Astrocyte of the hippocampus (primary cell): ENCODE results near the gene CRB1.

ENCODE experiments used
- DNase-seq: peaks from one replicate; pipeline ENCODE4 v3.0.0; 2011; ENCODE audit warnings: low read depth, low spot score

CRB1 gene

DNA sequence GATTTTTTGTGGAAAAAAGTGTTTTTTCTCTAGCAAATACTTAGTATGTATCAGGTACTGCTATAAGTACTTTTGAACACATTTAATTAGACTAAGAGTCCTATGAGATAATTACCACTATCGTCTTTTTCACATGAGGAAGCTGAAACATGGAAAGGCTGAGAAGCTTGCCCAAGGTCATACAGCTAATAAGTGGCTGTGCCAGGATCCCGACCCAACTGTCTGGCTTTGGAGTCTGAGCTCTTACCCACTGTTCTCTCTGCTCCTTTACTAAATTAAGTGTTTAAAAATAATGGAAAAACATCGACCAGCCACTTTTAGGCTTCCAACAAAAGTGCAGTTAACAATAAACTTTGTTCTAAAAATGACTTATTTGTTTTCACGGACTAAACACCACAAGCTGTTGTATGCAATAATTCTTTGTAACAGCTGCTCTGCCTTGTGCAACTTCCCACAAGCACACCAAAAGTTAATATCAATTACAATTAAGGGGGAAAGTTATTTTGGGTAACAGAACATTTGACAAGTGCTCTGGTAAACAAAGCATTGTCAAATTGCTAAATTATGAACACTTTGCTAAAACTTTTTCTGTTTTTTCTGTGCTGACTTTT lies 75.7 kb downstream of the CRB1 start:
- DNase-seq, result no peak

DNA sequence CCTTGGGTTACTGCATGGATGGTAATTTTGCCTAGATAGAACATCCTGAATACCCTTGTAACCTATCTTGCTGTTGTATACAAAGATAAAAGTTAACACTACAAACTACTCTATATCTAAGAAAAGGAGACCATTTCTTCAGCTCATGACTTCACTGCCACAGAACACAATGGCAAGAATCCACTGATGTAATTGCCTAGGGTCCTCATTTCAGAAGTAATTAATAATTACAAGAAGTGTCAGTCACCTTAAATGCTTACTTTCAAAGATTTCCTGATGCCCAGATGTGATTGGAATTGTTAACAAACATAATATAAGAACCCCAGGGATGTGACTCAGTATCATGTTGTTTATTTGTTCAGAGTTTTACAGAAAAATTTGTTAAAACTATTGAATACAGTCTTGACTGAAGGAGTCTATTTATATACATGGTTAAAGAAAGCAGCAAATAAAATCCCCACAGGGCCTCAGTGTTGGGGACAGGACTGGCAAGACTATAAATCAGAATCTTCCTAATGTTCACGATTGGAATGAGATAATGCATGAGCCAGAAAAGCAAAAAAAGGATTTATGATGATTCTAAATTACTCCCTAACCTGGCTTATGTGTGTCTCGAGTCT lies 83.9 kb downstream of the CRB1 start:
- no peak for DNase-seq

DNA sequence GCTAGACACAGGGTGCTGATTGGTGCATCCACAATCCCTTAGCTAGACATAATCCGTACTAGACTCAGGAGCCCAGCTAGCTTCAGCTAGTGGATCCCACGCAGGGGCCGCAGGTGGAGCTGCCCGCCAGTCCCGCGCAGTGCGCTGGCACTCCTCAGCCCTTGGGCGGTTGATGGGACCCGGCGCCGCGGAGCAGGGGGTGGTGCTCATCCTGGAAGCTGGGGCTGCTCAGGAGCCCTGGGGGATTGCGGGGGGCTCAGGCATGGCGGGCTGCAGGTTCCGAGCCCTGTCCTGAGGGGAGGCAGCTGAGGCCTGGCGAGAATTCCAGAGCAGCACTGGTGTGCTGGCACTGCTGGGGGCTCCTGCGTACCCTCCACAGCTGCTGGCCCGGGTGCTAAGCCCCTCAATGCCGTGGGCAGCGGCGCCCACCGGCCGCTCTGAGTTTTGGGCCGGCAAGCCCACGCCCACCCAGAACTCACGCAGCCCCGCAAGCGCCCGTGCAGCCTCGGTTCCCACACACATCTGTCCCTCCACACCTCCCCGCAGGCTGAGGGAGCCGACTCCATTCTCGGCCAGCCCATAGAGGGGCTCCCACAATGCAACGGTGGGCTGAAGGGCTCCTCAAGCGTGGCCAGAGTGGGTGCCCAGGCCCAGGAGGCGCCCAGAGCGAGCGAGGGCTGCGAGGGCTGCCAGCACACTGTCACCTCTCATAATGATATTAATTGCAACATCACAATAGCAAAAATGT lies 87.4 kb downstream of the CRB1 start:
- DNase-seq, result no peak

DNA sequence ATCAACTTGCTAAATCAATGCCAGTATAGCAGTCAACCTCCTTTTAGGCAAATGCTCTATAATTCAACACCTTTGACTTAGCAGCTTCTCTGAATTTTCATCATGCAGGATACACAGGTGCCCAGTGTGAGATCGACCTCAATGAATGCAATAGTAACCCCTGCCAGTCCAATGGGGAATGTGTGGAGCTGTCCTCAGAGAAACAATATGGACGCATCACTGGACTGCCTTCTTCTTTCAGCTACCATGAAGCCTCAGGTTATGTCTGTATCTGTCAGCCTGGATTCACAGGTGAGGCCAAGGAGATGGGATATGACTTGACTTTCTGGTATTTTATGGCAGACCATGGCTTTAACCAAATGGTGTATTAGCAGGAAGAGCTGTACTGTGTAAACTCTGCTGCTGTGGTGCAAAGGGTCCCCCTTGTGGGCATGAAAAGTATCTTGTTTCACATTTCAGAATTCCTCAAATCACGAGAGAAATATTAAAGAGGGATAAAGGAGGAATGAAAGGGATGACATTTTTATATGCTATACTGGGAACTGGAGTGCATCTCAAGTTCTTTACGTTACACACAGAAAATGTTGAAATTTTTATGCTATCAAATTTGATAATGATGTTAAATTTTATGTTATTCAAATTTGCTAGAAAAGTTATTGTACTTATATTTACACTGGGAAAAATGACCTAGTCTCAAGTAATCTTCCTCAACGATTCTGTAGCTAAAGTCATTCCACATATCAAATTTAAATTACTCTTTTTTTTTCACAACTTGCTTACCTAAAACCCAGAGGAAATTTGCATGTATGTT lies 88.9 kb downstream of the CRB1 start:
- peak; percentile 59 for DNase-seq

DNA sequence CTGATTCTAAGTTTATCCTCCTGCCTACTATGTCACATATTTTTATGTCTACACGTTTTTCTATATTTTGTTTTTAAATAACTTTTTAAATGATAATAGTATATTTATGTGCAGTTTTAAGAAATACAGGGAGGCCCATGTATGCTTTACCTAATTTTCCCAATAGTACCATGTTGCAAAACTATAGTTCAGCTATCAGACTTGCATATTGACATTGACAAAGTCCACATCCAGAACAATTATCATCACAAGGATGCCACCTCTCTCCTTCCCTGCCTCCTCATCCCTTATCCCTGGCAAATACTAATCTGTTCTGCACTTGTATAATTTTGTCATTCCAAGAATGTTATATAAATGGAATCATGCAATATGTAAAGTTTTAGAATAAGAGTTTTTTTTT lies 90.9 kb downstream of the CRB1 start:
- no peak for DNase-seq

DNA sequence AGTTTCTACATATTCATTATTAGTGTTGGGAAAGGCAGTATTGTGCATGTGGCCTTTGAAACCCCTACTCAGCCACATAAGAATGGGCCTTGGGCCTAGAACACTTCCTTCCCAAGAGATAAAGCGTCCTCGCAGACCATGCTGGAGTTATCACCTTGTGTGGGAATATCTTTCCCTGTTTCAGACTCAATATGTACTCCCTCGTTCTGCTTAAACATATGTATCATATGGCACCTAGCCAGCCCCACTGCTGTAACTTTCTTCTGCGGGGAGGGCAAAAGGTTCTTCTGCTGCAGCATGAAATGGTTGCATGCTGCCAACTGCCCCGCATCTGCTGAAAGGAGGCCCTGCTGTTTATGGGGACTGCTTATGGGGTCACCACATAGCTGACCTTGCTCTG lies 92.0 kb downstream of the CRB1 start:
- DNase-seq, result no peak

DNA sequence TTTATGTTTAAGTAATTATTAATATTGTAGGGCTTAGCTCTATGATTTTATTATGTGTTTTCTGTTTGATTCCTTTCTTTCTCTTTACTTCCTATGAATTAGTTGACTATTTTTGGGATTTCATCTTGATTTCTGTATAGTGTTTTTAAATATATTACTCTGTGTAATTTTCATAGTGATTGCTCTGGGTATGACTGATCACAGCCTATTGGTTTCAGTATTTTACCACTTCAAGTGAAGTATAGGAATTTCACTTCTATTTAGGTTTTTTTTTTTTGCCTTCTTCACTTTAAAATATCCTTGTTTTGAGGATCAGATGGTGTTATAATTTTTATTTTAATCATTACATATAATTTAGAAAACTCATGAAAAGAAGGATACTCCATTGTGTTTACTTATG lies 94.8 kb downstream of the CRB1 start:
- no peak for DNase-seq

DNA sequence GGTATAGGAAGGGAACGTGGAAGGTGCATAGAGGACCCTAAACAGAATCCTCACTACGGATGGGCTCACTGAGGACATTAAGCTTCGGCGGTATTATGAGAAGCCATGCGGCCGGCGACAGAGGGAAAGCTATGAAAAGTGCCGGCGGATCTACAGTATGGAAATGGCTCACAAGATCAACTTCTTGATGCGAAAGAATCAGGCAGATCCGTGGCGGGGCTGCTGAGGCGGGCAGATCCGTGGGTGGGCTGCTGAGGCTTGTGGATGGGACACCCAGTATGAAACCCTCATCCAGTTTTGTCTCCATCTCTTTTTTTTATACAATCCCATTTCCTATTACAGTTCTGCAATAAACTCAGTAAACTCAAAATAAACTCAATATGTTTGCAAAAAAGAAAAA lies 95.8 kb downstream of the CRB1 start:
- DNase-seq, result no peak

DNA sequence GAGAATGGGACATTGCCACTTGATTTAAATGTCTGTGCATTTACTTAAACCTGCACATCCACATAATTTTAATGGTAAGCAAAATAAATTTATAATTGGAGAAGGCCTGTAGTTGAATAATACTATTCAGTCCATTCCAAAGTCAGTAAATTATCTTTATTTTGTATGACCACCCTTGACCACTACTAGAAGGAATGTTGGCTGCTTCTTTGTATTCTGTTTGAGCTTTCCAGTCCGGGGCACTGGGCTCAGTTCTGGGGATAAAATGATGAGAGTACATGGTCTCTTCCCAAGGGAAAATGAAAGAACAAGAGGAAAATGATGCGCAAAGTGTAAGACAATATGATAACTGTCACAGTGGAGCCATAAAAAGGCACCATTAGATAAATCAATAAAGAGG lies 98.9 kb downstream of the CRB1 start:
- DNase-seq, result no peak

DNA sequence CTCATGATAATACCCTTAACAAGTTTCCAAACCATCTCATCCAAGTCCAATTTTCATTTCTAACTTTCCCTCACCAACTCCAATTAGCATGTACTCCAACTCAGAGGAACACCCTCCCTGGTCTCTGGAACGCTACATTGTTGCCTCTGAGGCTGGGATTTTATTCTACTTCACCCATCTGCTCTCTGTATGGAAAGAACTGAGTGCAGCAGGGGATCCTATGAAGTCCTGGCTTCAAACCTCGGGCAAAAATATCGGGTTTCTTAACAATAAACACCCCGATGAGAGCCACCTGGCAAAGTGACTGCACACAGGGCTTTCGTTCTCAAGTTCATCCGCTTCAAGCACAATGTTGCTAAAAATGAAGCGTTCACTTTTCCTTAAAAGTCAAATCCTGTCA lies 99.6 kb downstream of the CRB1 start:
- no peak for DNase-seq

DNA sequence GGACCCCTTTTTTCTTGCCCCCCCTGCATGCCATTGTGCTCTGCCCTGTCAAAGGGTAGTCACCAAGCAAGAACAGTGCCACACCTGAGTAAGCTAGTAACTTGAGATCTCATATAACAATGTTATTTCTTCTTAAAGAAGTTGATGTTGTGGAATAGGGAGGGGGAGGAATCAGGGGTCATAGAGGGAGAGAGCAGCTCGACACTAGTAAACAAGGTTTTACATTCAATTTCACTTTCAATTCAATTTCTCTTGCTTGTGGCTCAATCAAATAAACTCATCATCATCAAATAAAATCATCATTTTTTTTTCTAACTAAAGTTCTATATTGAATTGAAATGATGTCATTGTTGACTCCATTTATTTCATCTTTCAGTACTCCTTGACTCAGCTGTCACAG lies 106.4 kb downstream of the CRB1 start:
- DNase-seq, result no peak

DNA sequence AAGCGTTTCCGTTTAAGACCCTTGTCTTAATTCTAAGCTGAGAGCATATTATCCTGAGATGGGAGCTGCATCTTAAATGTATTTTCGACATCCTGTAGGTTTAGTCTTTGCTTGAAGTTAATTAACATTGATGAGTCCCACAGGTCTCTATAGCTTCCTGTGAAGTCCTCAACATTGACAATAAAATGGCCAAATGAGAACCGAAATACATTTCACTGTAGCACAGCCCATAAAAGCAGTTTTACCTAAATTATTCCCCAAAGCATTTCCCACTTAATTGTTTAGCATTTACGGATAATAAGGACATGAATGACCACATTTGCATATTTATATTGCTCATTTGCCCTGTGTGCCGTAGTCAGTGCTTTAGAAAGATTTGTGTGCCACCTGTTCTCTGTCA lies 116.4 kb downstream of the CRB1 start:
- no peak for DNase-seq

DNA sequence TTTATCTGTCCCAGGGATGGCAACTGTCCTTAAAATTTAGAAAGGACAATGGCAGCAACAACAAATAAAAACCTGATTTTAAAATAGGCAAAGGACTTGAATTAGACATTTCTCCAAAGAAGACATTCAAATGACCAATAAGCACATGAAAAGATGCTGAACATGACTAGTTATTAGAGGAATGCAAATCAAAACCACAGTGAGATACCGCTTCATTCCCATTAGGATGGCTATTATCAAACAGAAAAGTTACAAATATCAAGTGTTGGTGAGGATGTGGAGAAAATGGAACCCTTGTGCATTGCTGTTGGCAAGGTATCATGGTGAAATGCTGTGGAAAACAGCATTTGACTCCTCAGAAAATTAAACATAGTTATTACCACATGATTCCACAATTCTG lies 120.7 kb downstream of the CRB1 start:
- no peak for DNase-seq

DNA sequence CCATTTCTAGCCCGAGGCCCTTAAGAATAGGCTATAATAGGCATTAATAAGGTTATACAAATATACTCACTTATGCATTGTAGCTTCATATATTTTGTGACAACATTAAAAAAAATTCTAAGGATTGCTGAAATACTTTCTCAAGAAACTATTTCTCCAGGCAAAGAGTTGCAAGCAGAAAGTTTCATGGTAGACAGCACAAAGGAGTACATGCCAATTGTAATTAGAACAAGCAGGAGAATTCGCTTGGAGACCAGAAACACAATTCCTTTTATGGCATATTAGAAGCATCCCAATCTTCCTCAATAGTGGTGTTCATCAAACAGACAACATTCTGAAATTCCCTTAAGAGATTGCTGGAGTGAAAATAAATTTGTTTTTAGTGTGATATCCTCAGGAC lies 122.8 kb downstream of the CRB1 start:
- DNase-seq, result peak; percentile 19

DNA sequence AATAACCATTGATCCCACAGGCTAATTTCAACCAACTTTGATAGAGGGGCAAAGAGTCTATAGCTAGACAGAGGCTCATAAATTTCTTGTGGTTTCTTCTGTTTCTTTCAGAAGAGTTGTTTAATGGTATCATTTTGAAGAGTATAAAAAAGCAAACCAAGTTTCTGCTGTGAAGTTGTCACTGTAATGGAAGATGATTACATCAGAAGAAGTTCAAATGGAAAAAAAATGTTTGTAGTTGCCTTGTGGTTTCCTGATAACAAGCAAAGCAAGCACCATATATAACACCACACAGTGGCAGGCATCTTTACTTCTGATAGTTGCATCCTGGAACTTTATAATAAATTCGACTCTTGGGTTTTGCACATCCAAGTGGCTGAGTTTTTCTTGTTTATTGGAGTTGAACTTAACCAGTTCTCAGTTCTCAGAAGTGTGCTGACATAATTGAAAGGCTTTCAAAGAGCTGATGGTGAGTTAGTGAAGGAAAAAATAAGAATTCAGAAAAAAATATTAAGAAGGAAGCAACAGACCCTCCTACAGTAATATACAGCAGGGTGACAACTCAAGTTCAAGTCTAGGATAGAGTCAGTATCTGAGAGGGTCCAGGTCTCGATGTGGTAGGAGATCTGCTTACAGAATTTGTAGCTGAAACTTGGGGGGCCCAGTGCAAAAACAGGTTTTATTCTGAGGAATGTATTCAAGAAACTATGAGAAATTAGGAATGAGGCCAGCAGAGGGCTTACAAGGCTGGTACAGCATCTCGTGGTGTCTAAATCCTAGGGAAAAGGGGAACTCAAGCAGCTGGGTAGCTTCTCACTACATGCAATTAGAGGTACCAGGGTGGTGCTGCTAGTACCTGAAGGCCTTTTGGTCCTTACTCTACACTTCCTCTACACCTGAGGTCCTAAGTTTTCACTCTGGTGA lies 123.5 kb downstream of the CRB1 start:
- DNase-seq, result peak; percentile 12

DNA sequence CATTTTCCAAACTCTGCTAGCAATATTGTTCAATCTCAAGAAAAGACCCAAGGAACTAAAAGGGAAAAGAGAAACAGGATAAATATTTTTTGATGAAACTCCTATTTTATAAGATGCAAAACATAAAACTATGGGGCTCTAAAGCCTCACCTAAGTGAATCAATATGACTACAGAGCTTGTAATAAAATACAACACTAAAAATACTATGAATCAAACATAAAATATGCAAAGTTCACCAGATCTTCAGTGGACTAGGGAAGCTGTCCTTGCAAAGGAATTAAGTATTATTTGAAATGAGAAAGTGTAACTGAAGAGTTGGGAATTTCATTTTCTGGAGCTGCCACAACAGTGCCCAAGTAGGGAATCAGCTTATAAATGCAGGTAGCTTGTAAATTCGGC lies 124.5 kb downstream of the CRB1 start:
- no peak for DNase-seq

DNA sequence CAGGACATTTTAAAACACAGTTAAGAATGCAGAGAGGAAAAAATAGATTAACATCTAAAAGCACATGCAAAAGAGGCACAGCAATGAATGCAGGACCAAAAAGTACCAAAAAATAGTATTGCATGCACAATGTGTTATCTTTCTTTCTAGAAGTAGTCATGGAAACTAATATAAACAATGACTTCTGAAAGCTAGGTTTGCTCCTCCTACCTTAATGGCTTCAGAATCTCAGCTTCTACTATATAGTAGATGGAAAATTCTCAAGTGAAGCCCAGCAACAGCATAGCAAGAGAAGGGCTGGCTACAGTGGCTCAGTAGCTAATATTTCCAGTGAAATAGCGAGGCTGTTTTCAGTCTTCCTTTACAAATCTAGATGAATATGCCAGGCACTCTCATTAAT lies 125.1 kb downstream of the CRB1 start:
- DNase-seq, result no peak

DNA sequence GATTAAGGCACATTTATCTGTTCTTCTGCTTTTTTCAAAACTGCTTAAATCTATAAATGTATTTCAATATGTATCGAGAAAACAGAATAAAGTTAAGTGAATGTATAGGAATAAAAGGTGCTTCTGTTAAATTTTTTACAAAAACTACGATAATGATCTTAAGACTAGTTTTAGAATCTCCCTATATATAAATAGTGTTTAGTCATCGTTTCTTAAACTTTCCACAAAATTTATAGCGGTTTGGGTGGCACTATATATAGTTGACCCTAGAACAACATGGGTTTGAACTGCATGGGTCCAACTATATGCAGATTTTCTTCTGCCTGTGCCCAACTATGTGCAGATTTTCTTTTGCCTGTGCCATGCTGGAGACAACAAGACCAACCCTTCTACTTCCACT lies 125.7 kb downstream of the CRB1 start:
- DNase-seq, result no peak

DNA sequence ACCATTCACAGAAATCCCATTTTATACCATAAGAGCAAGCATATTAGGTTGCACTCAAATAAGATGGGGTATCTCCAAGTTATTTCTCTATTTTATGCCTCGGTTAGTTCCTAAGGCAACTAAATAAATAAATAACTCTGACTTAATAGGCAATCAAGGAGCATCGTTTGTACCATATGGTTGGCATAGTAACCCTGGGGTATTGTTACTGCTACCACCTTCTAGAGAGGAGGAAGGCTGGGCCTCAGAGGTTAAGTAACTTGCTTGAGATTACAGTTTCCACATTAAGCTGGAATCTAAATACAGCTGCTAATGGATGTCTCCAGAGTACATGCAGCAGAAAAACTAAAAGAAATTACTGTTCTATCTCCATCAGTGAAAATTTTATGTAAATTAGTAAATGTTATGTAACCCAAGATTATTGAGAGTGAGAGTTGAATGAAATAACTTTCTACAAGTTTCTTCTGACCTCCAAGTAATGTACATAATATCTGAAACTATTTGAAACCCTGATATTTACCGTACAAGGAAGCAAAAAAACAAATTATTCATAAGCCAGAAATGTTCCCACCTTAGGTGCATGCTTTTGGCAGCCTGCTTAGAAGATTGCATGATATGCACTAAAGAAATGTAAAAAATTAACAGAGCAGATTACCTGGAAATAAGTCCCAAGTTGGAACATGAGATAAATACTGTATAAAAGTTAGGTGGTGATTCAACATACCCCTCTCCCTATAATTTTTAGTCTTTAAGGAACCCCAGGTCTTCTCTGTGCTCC lies 127.0 kb downstream of the CRB1 start:
- DNase-seq, result no peak

DNA sequence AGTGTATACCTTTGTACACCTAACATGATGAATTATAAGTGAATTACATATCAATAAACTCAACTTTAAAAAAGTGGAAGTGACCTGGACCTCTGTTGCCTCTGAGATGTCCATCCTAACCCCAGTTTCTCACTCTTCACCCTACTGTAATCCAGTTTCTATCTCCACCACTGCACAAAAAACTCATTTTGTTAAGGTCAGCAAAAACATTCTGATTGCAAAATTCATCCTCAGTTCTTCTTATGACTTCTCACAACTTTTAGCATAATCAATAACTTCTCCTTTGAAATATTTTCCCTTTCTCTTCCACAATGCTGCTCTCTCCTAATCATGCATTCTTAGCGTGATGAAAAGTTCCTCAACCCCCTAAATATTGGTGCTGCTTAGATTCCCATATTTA lies 129.8 kb downstream of the CRB1 start:
- no peak for DNase-seq
